ENCODE results near the gene BNC2. TPM values are rescaled to one million over a fixed set of nuclear protein-coding genes. Genes with fewer than 3 reads are reported as not detected.

BNC2 gene
- total RNA-seq, 1 donor from 2014 or later, result 2.4 TPM

GRCh38 chr9:16704116-16705110 is 166.1 kb downstream of the BNC2 start:
- H4K20me1 ChIP-seq (ENCODE audit: low read depth), result no peaks in the 10 kb centered on the region
- Mint-ChIP-seq H3K36me3 (no peaks in the 10 kb centered on the region), H3K4me3 (peak overlapping the region; percentile 53), H3K27ac (no peak overlapping the region), H3K9me3 (no peaks in the 10 kb centered on the region), H3K4me1 (peaks cover 37% of the 10 kb centered on the region), H3K27me3 (ENCODE audit: insufficient read depth, low read depth) (peaks cover 11% of the 10 kb centered on the region)
- H3K4me1 ChIP-seq, result peaks cover 35% of the 10 kb centered on the region
- H3K9ac ChIP-seq, result no peak overlapping the region
- H3K9me3 ChIP-seq (ENCODE audit: low read depth), result no peaks in the 10 kb centered on the region
- peak overlapping the region; percentile 51 for H2AFZ ChIP-seq (replicated peaks)
- no peaks in the 10 kb centered on the region for H3K27me3 ChIP-seq
- H3K79me2 ChIP-seq (ENCODE audit: low read depth), result no peaks in the 10 kb centered on the region
- peak; percentile 43 for DNase-seq (ENCODE audit: low spot score)
- H3K36me3 ChIP-seq, result no peaks in the 10 kb centered on the region
- peaks cover 27% of the 10 kb centered on the region for H3F3A ChIP-seq (ENCODE audit: low read depth)
- H3K4me2 ChIP-seq, result peak overlapping the region; percentile 64
- no peak for TF ChIP-seq EZH2 (IDR thresholded peaks at IDR 0.05)
- no peak for TF ChIP-seq CTCF (IDR thresholded peaks at IDR 0.05)
- TF ChIP-seq EZH2phosphoT487 (IDR thresholded peaks at IDR 0.05), result no peak
- peak overlapping the region; percentile 14 for H3K4me3 ChIP-seq
- no peak overlapping the region for H3K27ac ChIP-seq

GRCh38 chr9:16701347-16701746 is 169.1 kb downstream of the BNC2 start:
- Histone ChIP-seq H3F3A (ENCODE audit: low read depth) (peaks cover 9% of the 10 kb centered on the region), H3K9me3 (ENCODE audit: low read depth) (no peaks in the 10 kb centered on the region), H3K79me2 (ENCODE audit: low read depth) (no peaks in the 10 kb centered on the region), H3K4me3 (no peak overlapping the region), H2AFZ (replicated peaks) (no peak overlapping the region), H3K27me3 (no peaks in the 10 kb centered on the region), H3K4me1 (peaks cover 19% of the 10 kb centered on the region), H3K4me2 (no peak overlapping the region), H3K27ac (no peak overlapping the region), H4K20me1 (ENCODE audit: low read depth) (no peaks in the 10 kb centered on the region), H3K36me3 (no peaks in the 10 kb centered on the region), H3K9ac (no peak overlapping the region)
- Mint-ChIP-seq H3K27ac (no peak overlapping the region), H3K9me3 (no peaks in the 10 kb centered on the region), H3K36me3 (no peaks in the 10 kb centered on the region), H3K27me3 (ENCODE audit: insufficient read depth, low read depth) (peaks cover 8% of the 10 kb centered on the region), H3K4me3 (no peak overlapping the region), H3K4me1 (peaks cover 19% of the 10 kb centered on the region)
- TF ChIP-seq EZH2 (IDR thresholded peaks at IDR 0.05) (no peak), EZH2phosphoT487 (IDR thresholded peaks at IDR 0.05) (no peak), CTCF (IDR thresholded peaks at IDR 0.05) (no peak)
- DNase-seq (ENCODE audit: low spot score), result no peak

GRCh38 chr9:16693616-16694015 is 176.9 kb downstream of the BNC2 start:
- no peak overlapping the region for H3K4me3 ChIP-seq
- H3K4me2 ChIP-seq, result no peak overlapping the region
- no peaks in the 10 kb centered on the region for H3K27me3 ChIP-seq
- H2AFZ ChIP-seq (replicated peaks), result no peak overlapping the region
- no peaks in the 10 kb centered on the region for H4K20me1 ChIP-seq (ENCODE audit: low read depth)
- TF ChIP-seq EZH2 (IDR thresholded peaks at IDR 0.05) (no peak), EZH2phosphoT487 (IDR thresholded peaks at IDR 0.05) (no peak), CTCF (IDR thresholded peaks at IDR 0.05) (no peak)
- Mint-ChIP-seq H3K27ac (no peak overlapping the region), H3K36me3 (no peaks in the 10 kb centered on the region), H3K4me1 (peaks cover 17% of the 10 kb centered on the region), H3K27me3 (ENCODE audit: insufficient read depth, low read depth) (no peaks in the 10 kb centered on the region), H3K9me3 (peaks cover 2% of the 10 kb centered on the region), H3K4me3 (no peak overlapping the region)
- no peaks in the 10 kb centered on the region for H3K36me3 ChIP-seq
- no peak for DNase-seq (ENCODE audit: low spot score)
- H3K9me3 ChIP-seq (ENCODE audit: low read depth), result no peaks in the 10 kb centered on the region
- H3F3A ChIP-seq (ENCODE audit: low read depth), result no peaks in the 10 kb centered on the region
- H3K4me1 ChIP-seq, result peaks cover 9% of the 10 kb centered on the region
- no peak overlapping the region for H3K9ac ChIP-seq
- H3K79me2 ChIP-seq (ENCODE audit: low read depth), result no peaks in the 10 kb centered on the region
- no peak overlapping the region for H3K27ac ChIP-seq
